Endothelial cell of umbilical vein (primary cell): ENCODE data around the gene CIC. TPM values are rescaled to one million over a fixed set of nuclear protein-coding genes. Genes with fewer than 3 reads are reported as not detected.

Source experiments
- BruUV-seq: library from RNA; stranded (reverse); fragments of 400-500 nt; replicated peaks from 2 replicates; lab custom pipeline; 2021; lab: Mats Ljungman, UMichigan
- CTCF ChIA-PET: fragments of 300-600, 350-600 bp; sonication (Branson Sonifier 250); formaldehyde crosslinking; loops from one replicate; lab custom pipeline; 2021; ENCODE audit warnings: antibody characterized with exemption, inconsistent platforms; lab: Charles Lee
- POLR2A ChIA-PET: fragments of 300-600, 350-600 bp; sonication (Branson Sonifier 250); formaldehyde crosslinking; loops from one replicate; lab custom pipeline; 2021; ENCODE audit warnings: antibody characterized with exemption, inconsistent platforms; lab: Charles Lee
- DNase-seq: peaks from one replicate; pipeline ENCODE4 v3.0.0-alpha.2; 2011; ENCODE audit warnings: low read depth, low spot score
- FAIRE-seq: peaks from 2 replicates; lab custom pipeline; 2011; peaks lifted over from hg19 to GRCh38; lab: Jason Lieb, UNC
- H2AFZ ChIP-seq: 2 replicates; pipeline ENCODE4 v1.6.0; 2012; ENCODE audit warnings: low read depth, low read length, control low read depth, inconsistent platforms
- H3K27ac ChIP-seq: 2 replicates; pipeline ENCODE4 v1.5.1; 2011; ENCODE audit warnings: low read depth, mild to moderate bottlenecking, control low read depth, low read length, moderate library complexity; ENCODE audit not compliant: insufficient read depth
- H3K27me3 ChIP-seq, 2 experiments: 2 replicates each; pipeline versions ENCODE4 v1.6.0 to v1.6.1; 2011; ENCODE audit warnings: low read length in 2 of 2, mixed read lengths in 1 of 2; ENCODE audit not compliant: control insufficient read depth in 2 of 2, insufficient read depth in 2 of 2
- H3K36me3 ChIP-seq, 2 experiments: 2 replicates in 1 of 2; 3 replicates in 1 of 2; pipeline ENCODE4 v1.5.1; 2011; ENCODE audit warnings: low read length in 2 of 2, mild to moderate bottlenecking in 1 of 2, moderate library complexity in 1 of 2; ENCODE audit not compliant: control insufficient read depth in 2 of 2, insufficient read depth in 2 of 2; ENCODE audit errors: extremely low read depth in 1 of 2
- H3K4me1 ChIP-seq: 3 replicates; pipeline ENCODE4 v1.5.1; 2011; ENCODE audit warnings: mild to moderate bottlenecking, low read length; ENCODE audit not compliant: control insufficient read depth, insufficient read depth; ENCODE audit errors: extremely low read depth
- H3K4me2 ChIP-seq: 2 replicates; pipeline ENCODE4 v1.6.1; 2011; ENCODE audit warnings: low read length, control low read depth, mixed read lengths; ENCODE audit not compliant: insufficient read depth
- H3K4me3 ChIP-seq, 3 experiments: fragments of 200-600 bp in 1 of 3; sonication (generic), shearing (Covaris generic) in 1 of 3; replicated peaks in 1 of 3; 2 replicates each; pipeline ENCODE4 v1.5.1; 2011 to 2016; ENCODE audit warnings: control low read depth in 3 of 3, low read length in 3 of 3, mild to moderate bottlenecking in 2 of 3, inconsistent platforms in 1 of 3, low read depth in 1 of 3, moderate library complexity in 1 of 3; ENCODE audit not compliant: insufficient read depth in 1 of 3
- H3K79me2 ChIP-seq: 2 replicates; pipeline ENCODE4 v1.6.0; 2012; ENCODE audit warnings: low read length, inconsistent platforms; ENCODE audit not compliant: control insufficient read depth, insufficient read depth
- H3K9ac ChIP-seq: replicated peaks from 2 replicates; pipeline ENCODE3; 2011; ENCODE audit warnings: low read length, control low read depth; ENCODE audit not compliant: insufficient read depth; ENCODE audit errors: extremely low read depth
- H3K9me1 ChIP-seq: replicated peaks from 3 replicates; pipeline ENCODE4 v1.6.0; 2011; ENCODE audit warnings: mild to moderate bottlenecking, low read length; ENCODE audit not compliant: control insufficient read depth, insufficient read depth; ENCODE audit errors: extremely low read depth
- H3K9me3 ChIP-seq: replicated peaks from 2 replicates; pipeline ENCODE4 v1.5.1; 2012; ENCODE audit warnings: low read length, inconsistent platforms; ENCODE audit not compliant: control insufficient read depth, insufficient read depth
- H4K20me1 ChIP-seq: replicated peaks from 2 replicates; pipeline ENCODE3; 2011; ENCODE audit warnings: mild to moderate bottlenecking, low read length; ENCODE audit not compliant: control insufficient read depth, insufficient read depth; ENCODE audit errors: extremely low read depth
- EZH2 ChIP-seq: IDR thresholded peaks from 2 replicates; pipeline ENCODE4 v1.6.1; 2012; ENCODE audit warnings: borderline replicate concordance, low read depth, mild to moderate bottlenecking, moderate library complexity, low read length, inconsistent platforms; ENCODE audit not compliant: severe bottlenecking
- FOS ChIP-seq: IDR thresholded peaks from 2 replicates; pipeline ENCODE4 v1.6.1; 2011; ENCODE audit warnings: mild to moderate bottlenecking, low read length, moderate library complexity, borderline replicate concordance; ENCODE audit not compliant: insufficient read depth
- GATA2 ChIP-seq: IDR thresholded peaks from 2 replicates; pipeline ENCODE4 v1.7.0; 2011; ENCODE audit warnings: low read depth, mild to moderate bottlenecking, moderate library complexity, mixed read lengths, low read length; ENCODE audit not compliant: insufficient read length, insufficient read depth
- JUN ChIP-seq: IDR thresholded peaks from 2 replicates; pipeline ENCODE4 v1.6.1; 2011; ENCODE audit warnings: borderline replicate concordance, low read depth; ENCODE audit not compliant: insufficient read length, insufficient read depth
- MYC ChIP-seq: IDR thresholded peaks from one replicate; pipeline ENCODE4 v1.6.1; 2011; ENCODE audit warnings: mild to moderate bottlenecking, low read depth, low read length
- POLR2A ChIP-seq: IDR thresholded peaks from 2 replicates; pipeline ENCODE4 v1.6.1; 2012; ENCODE audit warnings: low read depth, mild to moderate bottlenecking, control low read depth, low read length
- POLR2AphosphoS5 ChIP-seq: IDR thresholded peaks from 2 replicates; pipeline ENCODE4 v1.6.1; 2012; ENCODE audit warnings: low read depth, mild to moderate bottlenecking, control low read depth, low read length, moderate library complexity; ENCODE audit not compliant: insufficient read depth
- dilution Hi-C: fragments of 300-500 bp; cut with MboI; formaldehyde crosslinking; loops from one replicate; pipeline ENCODE4 v1.15.0; 2019; ENCODE audit warnings: low sequenced_read_pairs; ENCODE audit not compliant: extremely low pct_ligation_motif_present
- intact Hi-C: fragments of 100-400 bp; cut with micrococcal nuclease; formaldehyde crosslinking; loops from one replicate; pipeline ENCODE4 v1.10.0; 2022
- polyA plus RNA-seq, 4 experiments: library from polyadenylated mRNA; depleted of rRNA in 3 of 4; stranded (reverse) in 3 of 4; unstranded in 1 of 4; fragments of >200 nt; gene quantifications; 2 replicates each; pipeline versions ENCODE4 v1.2.1 to v1.2.3, GENCODE V29; 2011 to 2012; ENCODE audit warnings: missing spikeins in 1 of 4
- total RNA-seq: library from RNA; stranded (reverse); gene quantifications from 2 replicates; pipeline ENCODE4 v1.2.3, GENCODE V29; 2021
- TF ChIP-seq, protein P1 (sequence below), 2 donors: IDR thresholded peaks; 1 replicate in 1 of 2; 2 replicates in 1 of 2; pipeline ENCODE4 v1.5.1; 2011; ENCODE audit warnings: low read length in 2 of 2, mild to moderate bottlenecking in 2 of 2, moderate library complexity in 2 of 2, control low read depth in 1 of 2, inconsistent platforms in 1 of 2, low read depth in 1 of 2; ENCODE audit not compliant: insufficient read depth in 1 of 2; ENCODE audit errors: extremely low read depth in 1 of 2
- TF ChIP-seq, protein P2 (sequence below): IDR thresholded peaks from 2 replicates; pipeline ENCODE4 v1.6.1; 2011; ENCODE audit not compliant: insufficient read depth, insufficient read length

CIC gene
- total and polyA plus RNA-seq, 2 donors (not counting 3 experiments of a cell fraction or from before 2014, with no cell fraction given) = 18.4 to 86.0 TPM

DNA sequence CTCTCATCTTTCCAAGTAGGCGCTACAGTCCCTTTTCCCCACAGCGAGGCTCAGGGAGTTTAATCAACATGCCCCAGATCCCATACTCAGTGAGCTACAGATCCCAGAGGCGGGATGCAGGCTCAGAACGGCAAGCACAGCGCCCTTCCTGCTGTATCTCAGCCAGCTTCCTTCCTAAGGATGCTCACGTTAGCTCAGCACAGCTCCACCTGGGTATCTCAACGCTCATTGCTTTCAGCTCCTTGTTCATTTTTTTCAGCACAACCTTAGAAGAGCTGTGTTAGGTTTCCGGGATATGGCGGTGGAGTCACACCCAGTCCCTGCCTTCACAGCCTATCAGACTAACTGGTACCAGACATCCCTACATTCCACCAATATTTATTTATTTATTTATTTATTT is 53.3 kb downstream of the CIC start:
- Histone ChIP-seq H3K4me2 (no peak overlapping the region), H3K9me3 (no peaks in the 10 kb centered on the region), H3K9me1 (no peaks in the 10 kb centered on the region), H3K27me3 (peaks cover 19 to 27% of the 10 kb centered on the region in 2 experiments), H3K27ac (no peak overlapping the region), H3K79me2 (peaks cover 3% of the 10 kb centered on the region), H3K36me3 (no peaks in the 10 kb centered on the region), H3K4me3 (no peak overlapping the region), H3K4me1 (peaks cover 8% of the 10 kb centered on the region), H3K9ac (no peak overlapping the region), H2AFZ (no peak overlapping the region), H4K20me1 (no peaks in the 10 kb centered on the region)
- dilution Hi-C loops = no loop called here
- BruUV-seq = no TSS peak
- FAIRE-seq = no peak
- ChIA-PET CTCF (interaction anchor here (0.7 to 2.0 kb wide), 6 partner anchors 11 to 116 kb away, joined by 3 to 7 read pairs (median 4); partner anchors contain the start of gene PAFAH1B3), POLR2A (no interaction called here)
- DNase-seq = no peak
- intact Hi-C loops = no loop called here
- TF ChIP-seq JUN = no peak
- no peak for TF ChIP-seq EZH2
- TF ChIP-seq POLR2AphosphoS5 = no peak
- TF ChIP-seq FOS = no peak
- TF ChIP-seq, protein P1, sequence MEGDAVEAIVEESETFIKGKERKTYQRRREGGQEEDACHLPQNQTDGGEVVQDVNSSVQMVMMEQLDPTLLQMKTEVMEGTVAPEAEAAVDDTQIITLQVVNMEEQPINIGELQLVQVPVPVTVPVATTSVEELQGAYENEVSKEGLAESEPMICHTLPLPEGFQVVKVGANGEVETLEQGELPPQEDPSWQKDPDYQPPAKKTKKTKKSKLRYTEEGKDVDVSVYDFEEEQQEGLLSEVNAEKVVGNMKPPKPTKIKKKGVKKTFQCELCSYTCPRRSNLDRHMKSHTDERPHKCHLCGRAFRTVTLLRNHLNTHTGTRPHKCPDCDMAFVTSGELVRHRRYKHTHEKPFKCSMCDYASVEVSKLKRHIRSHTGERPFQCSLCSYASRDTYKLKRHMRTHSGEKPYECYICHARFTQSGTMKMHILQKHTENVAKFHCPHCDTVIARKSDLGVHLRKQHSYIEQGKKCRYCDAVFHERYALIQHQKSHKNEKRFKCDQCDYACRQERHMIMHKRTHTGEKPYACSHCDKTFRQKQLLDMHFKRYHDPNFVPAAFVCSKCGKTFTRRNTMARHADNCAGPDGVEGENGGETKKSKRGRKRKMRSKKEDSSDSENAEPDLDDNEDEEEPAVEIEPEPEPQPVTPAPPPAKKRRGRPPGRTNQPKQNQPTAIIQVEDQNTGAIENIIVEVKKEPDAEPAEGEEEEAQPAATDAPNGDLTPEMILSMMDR (IDR thresholded peaks at IDR 0.05; ENCODE audit: extremely low read depth in 1 of 2, insufficient read depth in 1 of 2, low read depth in 1 of 2, low read length in 2 of 2) = no peak
- no peak for TF ChIP-seq GATA2
- no peak for TF ChIP-seq MYC
- TF ChIP-seq, protein P2, sequence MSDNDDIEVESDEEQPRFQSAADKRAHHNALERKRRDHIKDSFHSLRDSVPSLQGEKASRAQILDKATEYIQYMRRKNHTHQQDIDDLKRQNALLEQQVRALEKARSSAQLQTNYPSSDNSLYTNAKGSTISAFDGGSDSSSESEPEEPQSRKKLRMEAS = no peak
- TF ChIP-seq POLR2A = no peak
